ENCODE data around the gene CAPSL.
"Not testable (repeated sequence)": the region's sequence is repeated elsewhere in the genome, so short reads cannot be mapped to it uniquely, and the experiment has no call there.

CAPSL gene

DNA sequence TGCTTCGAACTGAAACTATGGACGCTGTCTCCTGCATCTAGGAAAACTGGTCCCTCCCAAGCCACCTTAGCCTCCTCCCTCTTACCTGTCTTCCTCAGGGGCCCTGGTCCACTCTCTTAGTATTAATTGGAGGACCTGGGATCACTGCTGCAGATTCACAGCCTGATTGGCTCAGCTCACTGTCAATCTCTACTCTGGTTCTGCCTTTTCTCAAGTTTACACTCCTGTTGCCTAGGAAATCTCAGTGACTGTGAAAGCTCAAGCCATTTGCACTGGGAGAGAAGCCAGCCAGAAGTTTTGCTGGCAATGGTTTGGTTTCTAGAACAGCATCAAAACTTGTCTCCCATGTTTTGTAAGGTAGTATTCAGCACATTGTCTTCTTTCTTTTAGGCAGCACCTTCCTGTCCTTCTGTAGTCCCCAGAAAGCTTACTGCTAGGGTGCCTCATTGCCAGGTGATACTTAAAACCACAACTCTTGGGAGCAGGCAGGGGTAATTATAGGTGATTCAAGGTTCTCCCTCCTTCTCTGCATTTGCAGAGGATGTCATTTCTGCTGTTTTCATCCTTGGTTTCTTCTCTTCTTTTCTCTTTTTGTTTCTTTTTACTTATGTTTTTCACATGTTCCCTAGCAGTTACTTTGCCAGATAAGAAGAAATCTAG, at the start of gene CAPSL:
Gene CAPSL (minus strand): TSS at position 55 of the 660 bp plus-strand sequence. CDS start 17,502 bp downstream, outside the sequence.
- DNase-seq, result peak in 1 of 10 donors; percentile 27
- intact Hi-C loops (cut with DNase I), result no loop called here

DNA sequence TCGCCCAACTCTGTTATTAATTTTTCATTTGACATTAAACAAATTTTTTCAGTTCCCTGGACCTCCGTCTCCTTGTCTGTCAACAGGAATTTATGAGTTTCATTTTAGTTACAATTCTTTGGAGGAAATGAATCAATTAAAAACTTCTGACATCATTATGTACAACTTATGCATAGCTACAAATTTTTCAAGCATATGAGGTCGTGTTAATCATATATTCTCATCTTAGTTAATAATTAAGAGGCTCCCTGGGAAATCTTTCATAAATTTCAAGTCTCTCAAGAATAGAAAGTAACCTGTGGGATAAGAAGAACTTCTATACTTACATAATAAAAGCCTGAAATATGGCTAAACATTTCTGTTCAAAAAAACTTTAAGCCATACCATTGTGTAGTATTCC, 49.4 kb upstream of the CAPSL start:
- intact Hi-C loops (cut with DNase I), result no loop called here
- DNase-seq, result no peak

DNA sequence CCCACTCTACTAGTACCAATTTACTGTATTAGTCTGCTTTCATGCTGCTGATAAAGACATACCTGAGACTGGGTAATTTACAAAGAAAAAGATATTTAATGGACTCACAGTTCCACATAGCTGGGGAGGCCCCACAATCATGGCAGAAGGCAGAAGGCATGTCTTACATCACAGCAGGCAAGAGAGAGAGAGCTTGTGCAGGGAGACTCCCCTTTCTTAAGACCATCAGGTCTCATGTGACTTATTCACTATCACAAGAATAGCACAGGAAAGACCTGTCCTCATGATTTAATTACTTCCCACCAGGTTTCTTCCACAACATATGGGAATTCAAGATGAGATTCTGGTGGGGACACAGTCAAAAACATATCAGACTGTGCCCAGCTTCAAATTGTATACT, 41.3 kb upstream of the CAPSL start:
- DNase-seq, result no peak
- intact Hi-C loops (cut with DNase I), result no loop called here

DNA sequence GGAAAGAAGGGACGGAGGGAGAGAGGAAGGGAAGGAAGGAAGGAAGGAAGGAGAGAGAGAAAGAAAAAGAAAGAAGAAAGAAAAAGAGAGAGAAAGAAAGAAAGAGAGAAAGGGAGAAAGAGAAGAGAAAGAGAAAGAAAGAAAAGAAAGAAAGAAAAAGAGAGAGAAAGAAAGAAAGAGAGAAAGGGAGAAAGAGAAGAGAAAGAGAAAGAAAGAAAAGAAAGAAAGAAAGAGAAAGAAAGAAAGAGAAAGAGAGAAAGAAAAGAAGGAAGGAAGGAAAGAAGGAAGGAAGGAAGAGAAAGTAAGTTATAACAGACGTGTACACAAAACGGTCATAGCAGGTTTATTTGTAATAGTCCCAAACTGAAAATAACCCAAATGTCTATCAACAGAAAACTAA, 38.4 kb upstream of the CAPSL start:
- DNase-seq; intact Hi-C loops (cut with DNase I): not testable (repeated sequence)

DNA sequence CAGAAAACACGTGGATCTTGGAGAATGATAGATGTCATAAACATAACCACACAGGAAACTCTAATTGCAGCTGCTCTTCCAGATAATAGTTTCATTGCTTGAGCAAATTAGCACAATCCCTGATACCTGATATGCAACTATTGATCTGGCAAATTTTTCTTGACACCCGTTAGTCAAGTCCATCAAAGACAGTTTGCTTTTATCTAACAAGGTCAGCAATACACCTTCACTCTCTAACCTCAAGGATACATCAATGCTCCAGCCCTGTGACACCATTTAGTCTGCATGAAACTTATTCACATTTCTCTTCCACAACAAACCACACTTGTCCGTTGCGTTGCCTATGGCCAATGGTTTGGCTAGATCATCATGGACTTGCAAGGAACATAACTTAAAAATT, 36.1 kb upstream of the CAPSL start:
- intact Hi-C loops (cut with DNase I), result no loop called here

DNA sequence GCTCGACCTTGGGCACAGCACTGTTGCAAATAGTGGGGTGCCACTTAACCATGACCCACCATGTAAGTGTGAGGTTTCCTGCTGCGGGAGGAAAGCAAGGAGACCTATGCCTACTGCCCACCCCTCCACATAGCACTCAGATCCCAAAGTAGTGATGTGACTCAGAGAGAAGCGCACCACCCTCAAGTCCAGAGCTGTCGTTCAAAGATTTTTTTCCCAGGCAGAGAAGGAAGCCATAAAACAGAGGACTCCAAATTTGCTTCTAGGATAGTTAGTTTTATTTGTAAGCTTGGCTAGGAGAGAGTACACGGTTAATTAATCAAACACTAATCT, 33.4 kb upstream of the CAPSL start:
- DNase-seq, result no peak
- intact Hi-C loops (cut with DNase I), result no loop called here

More for the DNA sequence above, 36.1 kb upstream of the CAPSL start:
- DNase-seq, result no peak

DNA sequence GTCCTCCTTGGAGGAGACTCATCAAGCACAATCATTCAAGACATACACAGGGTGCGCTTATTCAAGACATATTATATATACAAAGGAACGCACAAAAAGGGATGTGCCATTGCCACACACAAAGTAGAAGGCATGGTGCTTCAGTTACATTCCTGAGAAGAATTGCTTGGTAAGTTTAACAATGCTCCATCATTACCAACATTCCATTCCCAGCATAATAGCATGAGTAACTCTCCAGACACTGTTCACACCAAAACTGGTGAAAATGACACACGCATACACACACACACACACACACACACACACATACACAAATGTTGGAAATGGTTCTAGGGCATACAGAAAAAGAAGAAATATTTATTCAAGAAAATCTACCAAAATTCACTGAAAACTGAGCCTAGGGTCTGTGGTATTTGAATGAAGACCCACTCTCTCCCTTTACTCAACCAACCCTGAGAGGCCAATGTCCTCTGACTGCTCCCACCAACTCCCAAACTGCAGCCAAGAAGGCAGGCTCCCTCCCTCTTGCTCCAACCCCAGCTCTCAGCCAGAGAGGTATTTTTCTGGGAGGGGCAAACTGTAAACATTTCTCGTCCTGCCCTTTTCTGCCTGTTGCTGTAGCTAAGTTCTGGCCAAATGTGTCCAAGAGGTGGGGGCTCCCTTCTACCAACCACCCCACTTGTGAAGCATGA, 32.9 kb upstream of the CAPSL start:
- intact Hi-C loops (cut with DNase I), result no loop called here
- DNase-seq, result no peak

DNA sequence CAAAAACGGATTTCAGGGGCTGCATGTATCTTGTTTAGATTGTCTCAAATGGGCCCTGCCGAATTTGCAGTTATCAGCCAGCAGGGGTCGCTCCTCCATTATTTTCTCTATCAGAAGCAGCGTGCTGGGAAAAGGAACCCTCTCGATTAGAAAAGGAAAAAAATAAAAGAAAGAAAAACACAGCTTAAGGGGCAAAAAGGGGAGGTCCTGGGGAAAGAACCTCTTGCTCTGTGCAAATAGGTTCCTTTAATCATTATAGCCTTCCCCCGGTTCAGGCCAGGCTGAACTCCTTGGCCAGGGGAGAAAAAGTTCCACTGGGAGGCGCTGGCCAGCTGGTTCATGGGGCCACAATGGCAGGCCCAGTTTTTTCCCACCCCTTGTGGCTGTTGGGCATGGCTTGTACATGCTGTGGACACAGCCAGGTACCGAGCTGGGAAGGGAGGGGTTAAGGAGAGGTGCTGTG, 25.0 kb upstream of the CAPSL start:
- DNase-seq, result no peak
- intact Hi-C loops (cut with DNase I), result no loop called here

DNA sequence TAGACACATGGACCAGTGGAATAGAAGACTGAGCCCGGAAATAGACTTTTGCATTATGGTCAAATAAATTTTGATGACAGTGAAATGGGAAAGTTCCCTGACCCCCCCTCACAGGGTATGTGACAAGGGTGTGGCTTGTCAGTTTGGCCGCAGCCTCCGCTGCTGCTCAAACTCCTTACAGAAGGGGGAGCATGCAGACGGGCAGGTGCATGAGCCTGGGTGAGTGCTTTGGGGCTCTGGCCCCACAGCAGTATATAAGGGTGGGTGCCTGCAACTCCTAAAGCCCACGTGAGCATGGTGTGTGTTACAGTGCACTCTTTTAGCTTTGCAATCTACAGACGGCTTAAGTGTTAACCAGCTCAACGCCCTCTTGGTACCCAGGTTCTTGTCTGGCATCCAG, 21.9 kb upstream of the CAPSL start:
- DNase-seq, result no peak
- intact Hi-C loops (cut with DNase I), result no loop called here

DNA sequence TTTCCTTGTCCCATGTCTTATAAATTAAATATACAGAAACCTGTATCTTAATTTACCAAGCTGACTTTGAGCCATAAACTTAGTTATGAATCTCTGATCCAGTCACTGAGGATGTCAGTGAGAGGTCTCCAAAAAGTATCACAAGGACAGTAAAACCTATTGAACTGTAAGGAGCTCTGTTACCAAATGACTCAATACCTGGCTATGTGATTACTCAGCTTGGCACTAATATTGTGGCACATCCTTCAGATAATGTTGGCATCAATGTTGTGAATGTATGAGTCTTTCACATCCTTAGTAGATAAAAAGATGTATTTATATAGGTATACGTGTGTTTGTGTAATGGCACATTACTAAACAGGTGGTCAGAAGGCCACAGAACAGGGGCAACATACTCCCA, 18.0 kb upstream of the CAPSL start:
- intact Hi-C loops (cut with DNase I), result no loop called here
- no peak for DNase-seq

DNA sequence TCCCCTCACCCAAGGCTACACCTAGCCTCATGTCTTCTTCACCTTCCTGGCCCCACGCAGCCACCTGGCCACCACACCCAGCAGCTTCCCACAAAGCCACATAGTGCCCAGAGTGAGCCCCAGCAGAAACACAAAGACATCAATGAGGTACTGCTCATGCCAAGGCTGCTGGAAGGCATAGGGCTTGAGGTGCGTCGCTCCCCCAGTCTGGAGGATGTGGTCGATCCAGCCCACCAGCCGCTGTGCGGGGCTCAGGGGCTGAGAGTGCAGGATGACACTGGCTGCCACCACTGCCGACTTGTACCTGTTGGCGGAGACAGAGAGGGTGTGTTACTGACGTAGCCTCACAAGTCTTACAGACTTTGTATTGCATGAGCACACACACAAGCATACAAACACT, 15.8 kb upstream of the CAPSL start:
- intact Hi-C loops (cut with DNase I), result no loop called here
- DNase-seq, result no peak

DNA sequence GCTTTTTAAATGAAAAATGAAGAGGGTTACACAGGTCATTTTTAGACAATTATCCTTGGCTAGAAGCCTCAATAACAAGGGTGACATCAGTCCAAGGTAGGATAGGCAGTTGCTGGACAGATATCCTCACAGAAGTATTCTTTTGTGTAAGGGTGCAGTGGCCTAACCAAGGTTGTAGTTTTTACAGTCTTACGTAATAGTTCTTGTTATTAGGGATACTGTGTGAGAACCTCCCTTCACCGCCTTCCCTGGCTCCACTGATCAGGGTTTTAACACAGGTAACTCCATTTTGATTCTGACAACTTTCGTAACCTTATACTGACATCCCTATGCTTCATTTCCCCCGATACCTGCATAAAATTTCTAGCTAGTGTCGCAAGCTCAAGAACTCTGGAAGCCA, 8.7 kb upstream of the CAPSL start:
- intact Hi-C loops (cut with DNase I), result no loop called here
- no peak for DNase-seq

DNA sequence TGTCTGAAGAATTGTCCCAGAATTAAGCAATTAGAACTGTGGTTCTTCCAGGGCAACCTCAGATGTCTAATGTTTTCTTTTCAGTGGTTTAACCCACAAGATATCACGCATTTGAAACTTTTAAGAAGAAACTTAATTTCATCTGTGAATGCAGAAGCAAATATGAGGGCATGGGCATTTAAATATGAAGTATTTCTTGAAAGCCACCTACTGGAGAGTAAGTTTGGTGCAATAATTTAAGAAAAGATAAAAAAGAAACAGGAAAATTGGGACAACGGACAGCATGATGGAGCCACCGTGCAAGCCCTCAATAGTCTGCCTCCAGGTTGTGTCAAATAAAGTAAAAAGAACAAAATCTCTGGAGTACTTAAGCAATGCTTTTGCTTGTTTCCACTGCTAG, 1.2 kb upstream of the CAPSL start:
- DNase-seq, result no peak
- intact Hi-C loops (cut with DNase I), result no loop called here

DNA sequence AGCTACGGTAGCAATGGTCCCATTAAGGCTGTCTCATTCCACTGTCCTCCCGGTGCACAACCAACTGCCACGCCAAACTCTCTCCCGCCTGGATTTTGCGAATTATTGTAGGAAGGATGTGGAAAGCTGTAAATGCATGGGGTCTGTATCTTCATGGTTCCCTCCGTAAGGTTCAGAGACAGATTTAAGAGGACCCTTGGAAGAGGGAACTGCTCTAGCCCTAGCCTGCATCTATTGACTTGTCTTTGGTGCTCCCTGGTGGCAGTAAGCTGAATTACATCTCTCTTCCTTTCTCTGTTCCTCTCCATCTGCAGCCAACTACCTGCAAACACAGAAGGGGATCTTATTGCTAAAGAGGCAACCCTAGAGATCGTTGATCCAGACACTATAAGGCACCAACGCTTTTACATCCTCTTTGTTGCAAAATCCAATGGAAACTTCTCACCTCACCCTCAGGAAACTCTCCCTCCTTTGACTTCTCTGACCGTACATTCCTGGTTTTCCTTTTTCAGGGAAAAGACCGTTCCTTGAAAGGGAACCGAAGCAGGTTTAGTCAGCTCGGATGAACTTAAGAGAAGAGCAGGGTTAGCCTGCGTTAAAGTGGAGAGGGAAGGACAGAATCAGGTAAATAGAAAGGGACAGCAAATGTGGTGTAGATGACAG, 11.9 kb downstream of the CAPSL start:
- intact Hi-C loops (cut with DNase I), result no loop called here
- DNase-seq, result peak in 4 of 10 donors; percentile 24 to 59 (median 48)

DNA sequence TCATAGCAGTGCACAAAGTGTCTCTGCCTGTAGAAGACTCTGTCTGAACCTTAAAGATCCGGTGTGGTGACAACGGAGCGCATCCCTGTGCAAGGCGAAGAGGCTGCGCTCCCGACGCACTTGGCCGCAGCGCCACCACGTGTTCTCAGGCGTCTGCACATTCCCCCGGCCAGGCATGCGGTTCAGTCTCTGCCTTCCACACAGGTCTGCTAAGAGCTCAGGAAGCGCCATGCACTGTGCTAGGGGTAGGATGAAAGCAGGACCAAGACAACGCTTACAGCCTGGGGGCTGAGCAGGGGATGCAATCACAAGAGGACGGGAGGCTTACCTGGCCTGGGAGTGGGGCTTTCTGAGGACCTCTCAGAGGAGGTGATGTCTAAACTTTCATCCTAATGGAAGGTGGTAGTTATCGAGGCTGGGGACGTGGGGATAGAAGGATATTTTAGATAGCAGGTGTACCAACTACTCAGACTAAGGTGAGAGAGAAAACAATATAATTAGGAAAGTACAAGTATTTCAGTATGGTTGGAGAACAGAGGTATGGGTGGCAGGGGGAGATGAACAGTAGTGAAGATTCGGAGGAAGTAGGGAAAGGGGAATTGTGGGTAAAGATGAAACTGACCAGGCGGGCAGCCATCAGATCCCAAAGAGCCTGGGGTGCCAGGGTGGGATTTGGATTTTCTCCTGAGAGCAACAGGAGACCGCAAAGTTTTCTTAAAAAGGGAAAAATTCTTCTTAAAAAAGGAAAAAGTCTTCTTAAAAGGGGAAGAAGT, 13.3 kb downstream of the CAPSL start:
- peak; percentile 63 to 97 (median 77) for DNase-seq
- intact Hi-C loops (cut with DNase I), result loop anchor here (1.0 to 2.0 kb wide), 5 partner anchors 148 to 836 kb away; no protein-coding TSS in a partner anchor

DNA sequence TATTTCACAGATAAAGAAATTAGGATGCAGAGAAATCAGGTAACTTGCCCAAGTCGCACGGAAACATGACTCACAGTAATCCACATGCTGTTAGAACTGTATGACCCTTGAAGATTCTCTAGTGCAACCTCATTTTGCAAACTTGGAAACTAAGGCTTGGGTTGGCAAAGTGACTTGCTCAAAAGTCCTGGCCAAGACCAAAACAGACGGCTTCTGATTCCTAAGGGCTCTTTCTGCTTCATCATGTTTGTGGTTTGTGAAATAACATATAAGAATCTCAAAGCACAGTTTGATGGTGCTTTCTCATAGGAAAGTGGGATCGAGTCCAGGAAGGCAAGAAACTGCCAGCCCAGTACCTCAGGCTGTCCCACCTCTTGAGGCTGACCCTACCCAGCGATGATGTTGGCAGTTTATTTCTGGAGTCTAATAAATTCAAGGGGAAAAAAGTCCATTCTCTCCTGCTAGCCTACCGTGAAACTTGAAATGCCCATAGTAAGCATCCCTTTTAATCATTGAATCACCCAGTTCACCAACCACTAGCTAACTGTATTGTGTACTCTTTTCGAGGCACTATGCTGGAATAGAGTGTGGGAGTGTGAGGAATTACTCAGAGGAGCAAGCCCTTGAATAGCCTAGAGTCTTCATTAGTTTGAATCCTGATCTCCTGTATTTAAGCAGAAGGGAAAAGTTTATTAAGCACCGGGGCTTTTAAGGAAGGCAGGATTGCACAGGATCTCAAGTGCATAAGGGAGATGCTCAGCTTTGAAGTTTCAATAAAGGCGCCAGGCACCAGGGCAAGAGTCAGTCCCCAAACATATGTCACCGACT, 14.1 kb downstream of the CAPSL start:
- no peak for DNase-seq
- intact Hi-C loops (cut with DNase I), result loop anchor here (2.0 kb wide), 4 partner anchors 148 to 306 kb away; no protein-coding TSS in a partner anchor

DNA sequence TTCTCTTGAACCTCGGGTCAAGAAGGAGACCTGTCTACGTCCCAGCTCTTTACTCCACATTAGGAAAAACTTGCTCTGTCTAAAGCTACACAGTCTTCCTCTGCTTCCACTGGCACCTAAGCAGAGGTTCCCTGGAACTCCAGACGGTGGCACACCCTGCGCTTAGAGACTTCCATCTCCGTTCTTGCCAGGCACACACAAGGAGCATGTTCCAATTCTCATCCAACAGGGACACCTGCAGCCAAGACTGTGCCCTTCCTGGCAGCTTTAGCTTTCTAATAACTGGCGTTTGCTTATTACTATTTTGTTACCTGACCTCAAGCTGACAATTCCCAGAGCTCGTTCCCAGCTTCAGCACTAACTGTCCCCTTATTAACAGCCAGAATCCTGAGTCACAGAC, 16.0 kb downstream of the CAPSL start:
- no peak for DNase-seq
- intact Hi-C loops (cut with DNase I), result no loop called here

DNA sequence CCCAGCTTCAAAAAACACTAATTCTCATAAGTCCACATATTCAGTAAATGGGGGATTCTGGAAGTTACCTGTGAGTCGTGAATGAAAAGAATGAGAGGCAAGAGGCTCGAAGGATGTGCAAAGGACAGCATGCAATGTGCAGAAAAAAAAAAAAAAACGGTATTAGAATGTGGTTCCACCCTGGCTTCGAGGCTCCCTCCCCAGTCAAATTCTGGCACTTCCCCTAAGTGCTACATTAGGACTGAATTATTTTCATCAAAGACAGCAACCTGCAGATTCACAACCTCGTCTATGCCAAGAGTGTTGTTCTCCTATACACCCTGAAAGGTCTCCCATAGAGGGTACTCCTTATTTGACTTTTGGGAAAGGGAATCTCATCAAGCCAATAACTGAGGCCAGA, 16.5 kb downstream of the CAPSL start:
- no peak for DNase-seq
- intact Hi-C loops (cut with DNase I), result no loop called here

DNA sequence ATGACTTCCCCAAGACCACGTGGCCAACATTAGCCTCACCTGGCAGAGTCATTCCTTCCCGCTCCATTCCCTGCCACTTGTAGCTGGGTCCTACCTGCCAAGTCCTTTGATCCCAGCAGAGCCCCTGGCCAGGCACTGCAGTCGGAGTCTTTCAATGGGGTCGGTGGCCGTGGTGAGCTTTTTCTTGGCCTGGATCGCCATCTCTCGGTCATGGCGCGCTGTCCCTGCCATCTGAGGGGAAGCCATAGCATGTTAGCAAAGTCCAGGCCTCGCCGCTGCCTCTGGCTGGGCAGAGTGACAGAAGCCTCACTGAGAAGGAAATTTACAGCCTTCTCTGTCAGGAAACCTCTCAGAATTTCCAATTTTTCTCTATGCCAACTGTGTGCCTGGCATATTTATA, 17.5 kb downstream of the CAPSL start:
- intact Hi-C loops (cut with DNase I), result no loop called here
- peak in 6 of 10 donors; percentile 15 to 92 (median 41) for DNase-seq

DNA sequence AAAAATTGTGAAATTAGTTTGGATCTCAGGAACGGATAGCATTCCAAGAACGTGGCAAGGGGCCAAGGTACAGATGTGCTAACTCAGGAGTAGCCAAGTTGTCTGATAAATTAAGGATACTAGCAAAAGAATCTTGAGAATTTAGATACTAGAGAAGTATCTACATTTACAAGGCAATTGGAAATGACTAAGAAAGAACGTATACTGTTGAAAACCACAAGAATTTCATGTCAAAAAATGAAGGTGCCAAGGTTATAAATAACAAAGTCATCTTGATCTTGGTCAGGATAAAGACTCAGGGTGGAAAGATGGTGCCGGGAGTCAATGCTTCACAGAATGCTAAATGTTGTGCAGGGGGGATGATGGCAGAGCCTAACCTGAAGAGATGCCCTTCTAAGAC, 19.2 kb downstream of the CAPSL start:
- DNase-seq, result no peak
- intact Hi-C loops (cut with DNase I), result no loop called here

Data from posterior cingulate gyrus (tissue), 11 donors.